GM12801 (cell line): Measurements from ENCODE around the gene TAOK1.

ENCODE experiments used
- CTCF ChIP-seq: IDR thresholded peaks from one replicate; pipeline ENCODE4 v1.5.1; 2011; ENCODE audit warnings: control low read depth; ENCODE audit not compliant: insufficient read length; ENCODE audit errors: extremely low read depth

Gene TAOK1

GRCh38 chr17:29518359-29518758, 128.2 kb downstream of the TAOK1 start:
- no peak for TF ChIP-seq CTCF

- TF ChIP-seq CTCF = no peak
These were observed 134.5 kb downstream of the TAOK1 start for GRCh38 chr17:29524692-29525091.

GRCh38 chr17:29526322-29526721, 136.2 kb downstream of the TAOK1 start:
- TF ChIP-seq CTCF = no peak

- no peak for TF ChIP-seq CTCF
These were observed 143.8 kb downstream of the TAOK1 start for GRCh38 chr17:29533976-29534375.

GRCh38 chr17:29544066-29544465, 153.9 kb downstream of the TAOK1 start:
- TF ChIP-seq CTCF = no peak

GRCh38 chr17:29546085-29546484, 155.9 kb downstream of the TAOK1 start:
- no peak for TF ChIP-seq CTCF

- no peak for TF ChIP-seq CTCF
These were observed 156.7 kb downstream of the TAOK1 start for GRCh38 chr17:29546830-29547229.
